ENCODE measurements around the gene RGS6.

DNA sequence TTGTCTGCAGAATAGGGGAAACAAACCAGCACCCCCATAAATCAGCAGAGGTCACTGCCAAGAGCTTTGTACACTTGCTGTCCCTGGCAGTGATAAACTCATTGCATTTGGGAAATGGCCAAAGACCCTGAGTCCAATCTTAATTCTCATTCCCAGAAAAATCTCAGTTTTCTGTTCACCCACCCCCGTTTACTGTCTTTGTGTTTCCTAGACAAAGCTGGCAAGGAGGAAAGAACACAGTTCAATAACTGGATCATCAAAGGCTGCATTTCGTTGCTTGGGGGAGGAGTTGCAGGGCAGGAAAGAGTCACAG, 596.6 kb downstream of the RGS6 start:
- TF ChIP-seq, protein P1, sequence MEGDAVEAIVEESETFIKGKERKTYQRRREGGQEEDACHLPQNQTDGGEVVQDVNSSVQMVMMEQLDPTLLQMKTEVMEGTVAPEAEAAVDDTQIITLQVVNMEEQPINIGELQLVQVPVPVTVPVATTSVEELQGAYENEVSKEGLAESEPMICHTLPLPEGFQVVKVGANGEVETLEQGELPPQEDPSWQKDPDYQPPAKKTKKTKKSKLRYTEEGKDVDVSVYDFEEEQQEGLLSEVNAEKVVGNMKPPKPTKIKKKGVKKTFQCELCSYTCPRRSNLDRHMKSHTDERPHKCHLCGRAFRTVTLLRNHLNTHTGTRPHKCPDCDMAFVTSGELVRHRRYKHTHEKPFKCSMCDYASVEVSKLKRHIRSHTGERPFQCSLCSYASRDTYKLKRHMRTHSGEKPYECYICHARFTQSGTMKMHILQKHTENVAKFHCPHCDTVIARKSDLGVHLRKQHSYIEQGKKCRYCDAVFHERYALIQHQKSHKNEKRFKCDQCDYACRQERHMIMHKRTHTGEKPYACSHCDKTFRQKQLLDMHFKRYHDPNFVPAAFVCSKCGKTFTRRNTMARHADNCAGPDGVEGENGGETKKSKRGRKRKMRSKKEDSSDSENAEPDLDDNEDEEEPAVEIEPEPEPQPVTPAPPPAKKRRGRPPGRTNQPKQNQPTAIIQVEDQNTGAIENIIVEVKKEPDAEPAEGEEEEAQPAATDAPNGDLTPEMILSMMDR (IDR thresholded peaks at IDR 0.05; ENCODE audit: insufficient read depth, low read depth, low read length) = no peak
- no peak for TF ChIP-seq EZH2 (IDR thresholded peaks at IDR 0.05; ENCODE audit: insufficient read depth, low read length)

All from astrocyte (in vitro differentiated cells and primary cell).